Spleen (tissue), 11 donors: ENCODE measurements around the gene TNN. TPM values are rescaled to one million over a fixed set of nuclear protein-coding genes. Genes with fewer than 3 reads are reported as not detected.

Experiments
- DNase-seq: peaks from one replicate; pipeline ENCODE4 v3.0.0-alpha.2; 2020
- H3K27ac ChIP-seq, 8 donors: fragments of 200-600 bp; sonication (generic) in 7 of 8; 1 replicate in 4 of 8; 2 replicates in 4 of 8; pipeline versions ENCODE4 v1.5.0 to v1.8.0; 2016 to 2021; ENCODE audit warnings: inconsistent platforms in 4 of 8, mild to moderate bottlenecking in 4 of 8, moderate library complexity in 1 of 8
- H3K27me3 ChIP-seq, 7 donors: fragments of 200-600 bp; sonication (generic) in 6 of 7; replicated peaks in 1 of 7; 1 replicate in 4 of 7; 2 replicates in 3 of 7; pipeline versions ENCODE4 v1.5.0 to v1.8.0; 2016 to 2021; ENCODE audit warnings: inconsistent platforms in 3 of 7, mild to moderate bottlenecking in 1 of 7
- H3K36me3 ChIP-seq, 6 donors: fragments of 200-600 bp; sonication (generic) in 5 of 6; 1 replicate in 4 of 6; 2 replicates in 2 of 6; pipeline versions ENCODE4 v1.5.0 to v1.8.0; 2016 to 2021; ENCODE audit warnings: inconsistent platforms in 2 of 6
- H3K4me1 ChIP-seq, 6 donors: fragments of 200-600 bp; sonication (generic) in 5 of 6; 1 replicate in 3 of 6; 2 replicates in 3 of 6; pipeline versions ENCODE4 v1.5.0 to v1.8.0; 2016 to 2021; ENCODE audit warnings: inconsistent platforms in 3 of 6
- H3K4me3 ChIP-seq, 8 donors: fragments of 200-600 bp; sonication (generic) in 7 of 8; 1 replicate in 4 of 8; 2 replicates in 4 of 8; pipeline versions ENCODE4 v1.5.0 to v1.8.0; 2016 to 2021; ENCODE audit warnings: inconsistent platforms in 4 of 8, mild to moderate bottlenecking in 4 of 8, moderate library complexity in 2 of 8
- H3K9me3 ChIP-seq, 8 donors: fragments of 200-600 bp; sonication (generic) in 7 of 8; 1 replicate in 4 of 8; 2 replicates in 4 of 8; pipeline versions ENCODE4 v1.5.0 to v1.8.0; 2016 to 2021; ENCODE audit warnings: inconsistent platforms in 4 of 8
- POLR2A ChIP-seq, 3 donors: fragments of 450-650 bp; IDR thresholded peaks; one replicate each; pipeline ENCODE4 v1.5.1; 2017; ENCODE audit warnings: antibody characterized with exemption in 3 of 3, mild to moderate bottlenecking in 1 of 3
- POLR2AphosphoS5 ChIP-seq, 3 donors: sonication (generic); formaldehyde crosslinking; IDR thresholded peaks; one replicate each; pipeline ENCODE4 v1.5.1; 2017; ENCODE audit warnings: antibody characterized with exemption in 3 of 3
- WGBS, 5 donors: extraction: QIAGEN DNeasy Blood & Tissue Kit in 3 of 5; methylation state at CpG; one replicate each; pipeline versions ENCODE4 v1.1.5 to v1.1.7; 2013 to 2018; 5-methylcytosine and 5-hydroxymethylcytosine counted together
- intact Hi-C: fragments of 100-400 bp; cut with DNase I; formaldehyde crosslinking; loops from one replicate; pipeline ENCODE4 v1.15.0; 2023; ENCODE audit warnings: low total_unique reads
- polyA plus RNA-seq, 3 donors: library from polyadenylated mRNA; stranded (reverse); fragments of 200-250 nt; gene quantifications; one replicate each; pipeline ENCODE4 v1.2.1, GENCODE V29; 2013
- total RNA-seq, 7 donors: library from RNA; depleted of rRNA in 3 of 7; stranded (reverse); fragments of >200 nt in 3 of 7; fragmentation: NEBNext Ultra II Directional in 4 of 7; extraction: Animal tissue kit (Norgen Biotek cat#: 25700) in 4 of 7; gene quantifications; one replicate each; pipeline versions ENCODE4 v1.1.0 to v1.2.1, GENCODE V29; 2016 to 2021
- TF ChIP-seq, protein P1 (sequence below), 11 experiments: fragments of 200-600 bp in 7 of 11; fragments of 450-650 bp in 4 of 11; sonication (generic) in 4 of 11; IDR thresholded peaks in 8 of 11; conservative IDR thresholded peaks in 3 of 11; 1 replicate in 7 of 11; 2 replicates in 4 of 11; pipeline versions ENCODE4 v1.4.0 to v1.8.0; 2016 to 2021; ENCODE audit warnings: antibody characterized with exemption in 11 of 11, inconsistent platforms in 4 of 11, mild to moderate bottlenecking in 1 of 11
- donor health status: healthy with polysubstance abuse.
- donor health status: DM: no; HTN: no; CAD: no; lungs with moderate emphysema.
- donor health status: DM: no; HTN: no; CAD: no.
- donor health status: Bipolar disorder and iron deficiency.
- donor health status: healthy.
- donor health status: DM: no; HTN: no; CAD: no.
- donor health status: DM: yes; HTN: yes; CAD: no.

Gene TNN
- total and polyA plus RNA-seq, 10 donors = 0.03 to 1.3 (median 0.37) TPM

DNA sequence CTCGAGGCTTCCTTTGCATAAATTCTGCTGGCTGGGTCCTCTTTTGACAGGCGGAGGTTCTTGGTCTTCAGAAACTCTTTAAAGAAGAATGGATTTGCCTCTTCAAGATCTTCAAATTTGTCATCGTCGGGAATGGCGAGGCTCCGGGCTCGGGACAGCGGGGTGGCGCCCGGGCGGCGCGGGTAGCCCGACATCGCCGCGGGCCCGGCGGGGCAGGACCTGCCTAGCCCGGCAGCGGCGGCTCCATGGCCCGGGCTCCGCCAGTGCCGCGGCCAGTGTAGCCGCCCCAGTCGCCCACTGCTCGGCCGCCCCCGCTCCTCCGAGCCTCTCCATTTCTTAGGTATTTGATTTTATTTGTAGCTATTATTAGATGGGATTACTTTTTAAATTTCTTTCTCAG is 22.1 kb upstream of the TNN start:
- H3K27ac ChIP-seq = no peak overlapping the region
- H3K27me3 ChIP-seq = peaks cover 0 to 18% (median 0%) of the 10 kb centered on the region in 7 donors
- intact Hi-C loops = no loop called here
- no peaks in the 10 kb centered on the region for H3K9me3 ChIP-seq
- no peaks in the 10 kb centered on the region for H3K36me3 ChIP-seq
- TF ChIP-seq POLR2AphosphoS5 (IDR thresholded peaks at IDR 0.05) (no peak), POLR2A (IDR thresholded peaks at IDR 0.05) (no peak)
- TF ChIP-seq, protein P1, sequence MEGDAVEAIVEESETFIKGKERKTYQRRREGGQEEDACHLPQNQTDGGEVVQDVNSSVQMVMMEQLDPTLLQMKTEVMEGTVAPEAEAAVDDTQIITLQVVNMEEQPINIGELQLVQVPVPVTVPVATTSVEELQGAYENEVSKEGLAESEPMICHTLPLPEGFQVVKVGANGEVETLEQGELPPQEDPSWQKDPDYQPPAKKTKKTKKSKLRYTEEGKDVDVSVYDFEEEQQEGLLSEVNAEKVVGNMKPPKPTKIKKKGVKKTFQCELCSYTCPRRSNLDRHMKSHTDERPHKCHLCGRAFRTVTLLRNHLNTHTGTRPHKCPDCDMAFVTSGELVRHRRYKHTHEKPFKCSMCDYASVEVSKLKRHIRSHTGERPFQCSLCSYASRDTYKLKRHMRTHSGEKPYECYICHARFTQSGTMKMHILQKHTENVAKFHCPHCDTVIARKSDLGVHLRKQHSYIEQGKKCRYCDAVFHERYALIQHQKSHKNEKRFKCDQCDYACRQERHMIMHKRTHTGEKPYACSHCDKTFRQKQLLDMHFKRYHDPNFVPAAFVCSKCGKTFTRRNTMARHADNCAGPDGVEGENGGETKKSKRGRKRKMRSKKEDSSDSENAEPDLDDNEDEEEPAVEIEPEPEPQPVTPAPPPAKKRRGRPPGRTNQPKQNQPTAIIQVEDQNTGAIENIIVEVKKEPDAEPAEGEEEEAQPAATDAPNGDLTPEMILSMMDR (IDR thresholded peaks at IDR 0.05 in 8 of 11, conservative IDR thresholded peaks at IDR 0.05 in 3 of 11) = no peak
- H3K4me1 ChIP-seq = no peaks in the 10 kb centered on the region
- WGBS, 5 donors = 94 to 97% (median 96%) methylated on average over 32 of the region's 32 CpGs
- no peak for DNase-seq
- H3K4me3 ChIP-seq = no peak overlapping the region

DNA sequence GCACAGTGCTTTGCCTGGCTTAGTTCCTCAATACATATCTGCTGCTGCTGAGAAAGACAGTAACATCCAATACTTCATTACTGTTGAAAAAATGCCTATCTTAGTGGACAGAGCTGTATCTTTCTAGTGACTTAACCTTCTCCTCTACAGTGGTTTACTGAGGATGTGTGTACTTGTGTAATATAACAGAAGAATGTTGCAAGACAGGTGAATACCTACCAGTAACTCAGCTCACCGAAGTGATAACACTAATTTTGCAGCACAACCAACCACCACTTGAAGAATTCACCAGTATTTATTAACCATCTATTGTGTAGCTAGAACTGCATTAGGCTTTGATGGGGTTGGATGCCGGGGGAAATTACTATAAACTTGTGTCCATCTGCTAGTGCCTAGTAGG is 16.6 kb upstream of the TNN start:
- intact Hi-C loops = no loop called here
- WGBS, 5 donors = 76 to 95% (median 88%) methylated on average over 2 of the region's 2 CpGs
- no peak for DNase-seq
- H3K27ac ChIP-seq = no peak overlapping the region
- peaks cover 0 to 14% (median 0%) of the 10 kb centered on the region in 7 donors for H3K27me3 ChIP-seq
- no peak for TF ChIP-seq POLR2AphosphoS5 (IDR thresholded peaks at IDR 0.05)
- TF ChIP-seq, protein P1 (IDR thresholded peaks at IDR 0.05 in 8 of 11, conservative IDR thresholded peaks at IDR 0.05 in 3 of 11) = no peak
- no peak for TF ChIP-seq POLR2A (IDR thresholded peaks at IDR 0.05)
- no peaks in the 10 kb centered on the region for H3K4me1 ChIP-seq
- no peaks in the 10 kb centered on the region for H3K36me3 ChIP-seq
- no peak overlapping the region for H3K4me3 ChIP-seq
- no peaks in the 10 kb centered on the region for H3K9me3 ChIP-seq

DNA sequence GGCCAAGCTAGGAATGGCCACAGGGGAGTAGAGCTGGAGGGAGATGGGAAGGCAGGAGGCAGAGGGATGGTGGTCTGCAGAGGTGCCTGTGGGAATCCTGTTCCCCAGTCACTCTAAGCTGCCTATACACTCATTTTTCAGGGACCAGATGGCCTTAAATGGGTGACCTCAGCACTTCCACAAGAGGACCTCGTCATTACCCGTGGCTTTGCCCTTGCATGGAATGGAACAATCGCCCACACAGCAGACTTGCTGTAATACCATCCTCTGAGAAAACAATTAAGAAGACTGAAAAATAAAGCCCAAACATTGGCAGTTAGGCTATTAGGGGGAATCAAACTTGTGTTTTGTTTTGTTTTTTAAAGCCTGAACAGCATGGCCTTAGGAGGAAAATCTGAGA is 12.9 kb upstream of the TNN start:
- Histone ChIP-seq H3K4me1 (no peaks in the 10 kb centered on the region), H3K36me3 (no peaks in the 10 kb centered on the region), H3K9me3 (peaks cover 0 to 5% (median 0%) of the 10 kb centered on the region in 8 donors), H3K4me3 (no peak overlapping the region), H3K27ac (no peak overlapping the region), H3K27me3 (peaks cover 0 to 7% (median 0%) of the 10 kb centered on the region in 7 donors)
- intact Hi-C loops = no loop called here
- no peak for DNase-seq
- TF ChIP-seq POLR2AphosphoS5 (IDR thresholded peaks at IDR 0.05) (no peak), POLR2A (IDR thresholded peaks at IDR 0.05) (no peak)
- TF ChIP-seq, protein P1 (IDR thresholded peaks at IDR 0.05 in 8 of 11, conservative IDR thresholded peaks at IDR 0.05 in 3 of 11) = no peak
- WGBS, 5 donors = 62 to 79% (median 76%) methylated on average over 3 of the region's 3 CpGs

DNA sequence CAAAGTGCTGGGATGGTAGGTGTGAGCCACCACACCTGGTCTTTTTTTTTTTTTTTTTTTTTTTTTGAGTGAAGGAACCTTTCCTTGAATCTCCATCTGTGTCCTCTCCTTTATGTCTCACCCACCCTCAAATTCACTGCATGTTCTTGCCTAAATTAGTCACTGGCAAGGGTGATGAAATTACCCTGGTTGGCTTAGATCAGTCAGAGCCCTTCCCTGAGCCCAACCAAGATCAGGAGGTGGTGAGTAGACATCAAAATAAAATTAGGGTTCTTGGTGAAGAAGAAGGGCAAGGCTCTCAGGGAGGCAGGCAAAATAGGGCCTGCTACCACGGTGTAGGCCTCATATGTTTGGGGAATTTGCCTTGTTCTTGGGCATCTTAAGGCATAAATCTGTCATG is 5.3 kb upstream of the TNN start:
- Histone ChIP-seq H3K36me3 (no peaks in the 10 kb centered on the region), H3K9me3 (no peaks in the 10 kb centered on the region), H3K27ac (no peak overlapping the region), H3K27me3 (no peaks in the 10 kb centered on the region), H3K4me1 (no peaks in the 10 kb centered on the region), H3K4me3 (no peak overlapping the region)
- intact Hi-C loops = no loop called here
- 68 to 87% (median 76%) methylated on average over 1 of the region's 1 CpG for WGBS, 5 donors
- DNase-seq = no peak
- TF ChIP-seq POLR2A (IDR thresholded peaks at IDR 0.05) (no peak), POLR2AphosphoS5 (IDR thresholded peaks at IDR 0.05) (no peak)
- TF ChIP-seq, protein P1 (IDR thresholded peaks at IDR 0.05 in 8 of 11, conservative IDR thresholded peaks at IDR 0.05 in 3 of 11) = no peak
